A673 (cell line): Measurements from ENCODE around the gene COBL. TPM values are rescaled to one million over a fixed set of nuclear protein-coding genes. Genes with fewer than 3 reads are reported as not detected.

Experiments used
- BruUV-seq: library from RNA; stranded (reverse); fragments of 400-500 nt; replicated peaks from 2 replicates; lab custom pipeline; 2021; lab: Mats Ljungman, UMichigan
- CTCF ChIA-PET: fragments of 300-600 bp; sonication (Branson Sonifier 250); formaldehyde crosslinking; loops from one replicate; lab custom pipeline; 2022; ENCODE audit warnings: antibody characterized with exemption; lab: Charles Lee
- POLR2A ChIA-PET: fragments of 300-600 bp; sonication (Branson Sonifier 250); formaldehyde crosslinking; loops from one replicate; lab custom pipeline; 2022; ENCODE audit warnings: antibody characterized with exemption; ENCODE audit not compliant: low non-redundant PET; lab: Charles Lee
- DNase-seq: peaks from one replicate; pipeline ENCODE4 v3.0.0-alpha.2; 2015; ENCODE audit warnings: low spot score
- H3K27ac ChIP-seq: fragments of 200-600 bp; sonication (generic); 2 replicates; pipeline ENCODE4 v1.5.1; 2016; ENCODE audit warnings: mixed run types, low read depth, mild to moderate bottlenecking, mixed read lengths, antibody characterized with exemption, low read length; ENCODE audit not compliant: poor library complexity, severe bottlenecking
- H3K27me3 ChIP-seq: fragments of 200-600 bp; sonication (generic); replicated peaks from 2 replicates; pipeline ENCODE4 v1.6.1; 2017; ENCODE audit warnings: mixed run types, low read depth, mild to moderate bottlenecking, mixed read lengths, antibody characterized with exemption, low read length; ENCODE audit not compliant: insufficient read depth, poor library complexity
- H3K36me3 ChIP-seq: fragments of 200-600 bp; sonication (generic); 2 replicates; pipeline ENCODE4 v1.6.1; 2016; ENCODE audit warnings: mixed run types, mild to moderate bottlenecking, mixed read lengths, antibody characterized with exemption, low read length; ENCODE audit not compliant: insufficient read depth, poor library complexity, severe bottlenecking
- H3K4me1 ChIP-seq: fragments of 200-600 bp; sonication (generic); 2 replicates; pipeline ENCODE4 v1.6.1; 2017; ENCODE audit warnings: mixed run types, mild to moderate bottlenecking, mixed read lengths, antibody characterized with exemption, low read length; ENCODE audit not compliant: insufficient read depth, poor library complexity, severe bottlenecking
- H3K4me3 ChIP-seq: fragments of 200-600 bp; sonication (generic); 2 replicates; pipeline ENCODE4 v1.5.1; 2016; ENCODE audit warnings: low read depth, mixed run types, mild to moderate bottlenecking, mixed read lengths, low read length; ENCODE audit not compliant: poor library complexity, severe bottlenecking
- H3K9me3 ChIP-seq: fragments of 200-600 bp; sonication (generic); 2 replicates; pipeline ENCODE4 v1.6.1; 2016; ENCODE audit warnings: mixed run types, low read depth, mild to moderate bottlenecking, mixed read lengths, antibody characterized with exemption, low read length; ENCODE audit not compliant: poor library complexity, severe bottlenecking
- CTCF ChIP-seq: fragments of 300-800, 200-600 bp; sonication (generic); conservative IDR thresholded peaks from 2 replicates; pipeline ENCODE4 v1.5.1; 2017; ENCODE audit warnings: low read depth, mild to moderate bottlenecking, antibody characterized with exemption, low read length, moderate library complexity, mixed read lengths
- EZH2 ChIP-seq: fragments of 200-600 bp; sonication (generic); IDR thresholded peaks from 2 replicates; pipeline ENCODE4 v1.6.1; 2017; ENCODE audit warnings: borderline replicate concordance, low read depth, mild to moderate bottlenecking, mixed read lengths, antibody characterized with exemption, low read length; ENCODE audit not compliant: poor library complexity, severe bottlenecking
- intact Hi-C: fragments of 100-400 bp; cut with micrococcal nuclease; formaldehyde crosslinking; loops from one replicate; pipeline ENCODE4 v1.10.0; 2022; ENCODE audit not compliant: unreplicated experiment
- total RNA-seq: library from RNA; stranded (reverse); gene quantifications from 2 replicates; pipeline ENCODE4 v1.2.3, GENCODE V29; 2021

COBL gene
- total RNA-seq, 1 experiment from 2014 or later = not detected

GRCh38 chr7:51040787-51041186 is 275.8 kb downstream of the COBL start:
- Histone ChIP-seq H3K36me3 (no peaks in the 10 kb centered on the region), H3K4me1 (no peaks in the 10 kb centered on the region), H3K4me3 (no peak overlapping the region), H3K27ac (no peak overlapping the region), H3K9me3 (peaks cover 15% of the 10 kb centered on the region), H3K27me3 (no peaks in the 10 kb centered on the region)
- no peak for TF ChIP-seq CTCF
- TF ChIP-seq EZH2 = no peak
- ChIA-PET CTCF (no interaction called here), POLR2A (no interaction called here)
- no TSS peak for BruUV-seq
- intact Hi-C loops = no loop called here
- no peak for DNase-seq

GRCh38 chr7:51038573-51038972 is 278.0 kb downstream of the COBL start:
- Histone ChIP-seq H3K4me1 (no peaks in the 10 kb centered on the region), H3K4me3 (no peak overlapping the region), H3K9me3 (peaks cover 15% of the 10 kb centered on the region), H3K36me3 (no peaks in the 10 kb centered on the region), H3K27ac (no peak overlapping the region), H3K27me3 (no peaks in the 10 kb centered on the region)
- ChIA-PET CTCF (no interaction called here), POLR2A (no interaction called here)
- intact Hi-C loops = no loop called here
- TF ChIP-seq EZH2 (no peak), CTCF (no peak)
- no TSS peak for BruUV-seq
- no peak for DNase-seq

GRCh38 chr7:51035716-51036115 is 280.9 kb downstream of the COBL start:
- H3K4me3 ChIP-seq = no peak overlapping the region
- H3K4me1 ChIP-seq = no peaks in the 10 kb centered on the region
- ChIA-PET CTCF (no interaction called here), POLR2A (no interaction called here)
- DNase-seq = no peak
- intact Hi-C loops = no loop called here
- TF ChIP-seq CTCF (no peak), EZH2 (no peak)
- H3K27me3 ChIP-seq = no peaks in the 10 kb centered on the region
- H3K9me3 ChIP-seq = peaks cover 15% of the 10 kb centered on the region
- BruUV-seq = no TSS peak
- no peak overlapping the region for H3K27ac ChIP-seq
- H3K36me3 ChIP-seq = no peaks in the 10 kb centered on the region
